Endothelial cell of umbilical vein (primary cell): ENCODE data around the gene AKAP12.

Source experiments
- EZH2 ChIP-seq: IDR thresholded peaks from 2 replicates; pipeline ENCODE4 v1.6.1; 2012; ENCODE audit warnings: borderline replicate concordance, low read depth, mild to moderate bottlenecking, moderate library complexity, low read length, inconsistent platforms; ENCODE audit not compliant: severe bottlenecking
- FOS ChIP-seq: IDR thresholded peaks from 2 replicates; pipeline ENCODE4 v1.6.1; 2011; ENCODE audit warnings: mild to moderate bottlenecking, low read length, moderate library complexity, borderline replicate concordance; ENCODE audit not compliant: insufficient read depth
- POLR2AphosphoS5 ChIP-seq: IDR thresholded peaks from 2 replicates; pipeline ENCODE4 v1.6.1; 2012; ENCODE audit warnings: low read depth, mild to moderate bottlenecking, control low read depth, low read length, moderate library complexity; ENCODE audit not compliant: insufficient read depth
- TF ChIP-seq, protein P1 (sequence below), 2 donors: IDR thresholded peaks; 1 replicate in 1 of 2; 2 replicates in 1 of 2; pipeline ENCODE4 v1.5.1; 2011; ENCODE audit warnings: low read length in 2 of 2, mild to moderate bottlenecking in 2 of 2, moderate library complexity in 2 of 2, control low read depth in 1 of 2, inconsistent platforms in 1 of 2, low read depth in 1 of 2; ENCODE audit not compliant: insufficient read depth in 1 of 2; ENCODE audit errors: extremely low read depth in 1 of 2
- TF ChIP-seq, protein P2 (sequence below): IDR thresholded peaks from 2 replicates; pipeline ENCODE4 v1.6.1; 2011; ENCODE audit not compliant: insufficient read depth, insufficient read length

DNA sequence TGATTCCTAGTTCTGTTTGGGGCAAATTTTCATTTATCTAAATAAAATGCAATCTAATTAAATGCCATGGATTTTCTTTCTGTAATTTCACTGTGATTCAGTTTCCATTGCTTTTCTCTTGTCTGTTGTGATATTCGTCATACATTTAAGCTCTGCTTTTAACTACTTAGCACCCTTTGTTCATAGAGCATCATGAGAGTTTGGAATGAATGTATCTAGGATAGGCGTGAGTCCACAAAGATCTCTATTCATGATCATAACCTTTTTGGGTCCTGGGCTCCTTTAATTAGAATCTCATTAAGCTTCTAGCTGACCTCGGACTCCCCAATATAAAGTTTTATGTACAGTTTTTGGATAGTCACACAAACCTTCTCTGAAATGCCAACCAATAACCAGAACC lies 118.7 kb downstream of the AKAP12 start:
- TF ChIP-seq, protein P1, sequence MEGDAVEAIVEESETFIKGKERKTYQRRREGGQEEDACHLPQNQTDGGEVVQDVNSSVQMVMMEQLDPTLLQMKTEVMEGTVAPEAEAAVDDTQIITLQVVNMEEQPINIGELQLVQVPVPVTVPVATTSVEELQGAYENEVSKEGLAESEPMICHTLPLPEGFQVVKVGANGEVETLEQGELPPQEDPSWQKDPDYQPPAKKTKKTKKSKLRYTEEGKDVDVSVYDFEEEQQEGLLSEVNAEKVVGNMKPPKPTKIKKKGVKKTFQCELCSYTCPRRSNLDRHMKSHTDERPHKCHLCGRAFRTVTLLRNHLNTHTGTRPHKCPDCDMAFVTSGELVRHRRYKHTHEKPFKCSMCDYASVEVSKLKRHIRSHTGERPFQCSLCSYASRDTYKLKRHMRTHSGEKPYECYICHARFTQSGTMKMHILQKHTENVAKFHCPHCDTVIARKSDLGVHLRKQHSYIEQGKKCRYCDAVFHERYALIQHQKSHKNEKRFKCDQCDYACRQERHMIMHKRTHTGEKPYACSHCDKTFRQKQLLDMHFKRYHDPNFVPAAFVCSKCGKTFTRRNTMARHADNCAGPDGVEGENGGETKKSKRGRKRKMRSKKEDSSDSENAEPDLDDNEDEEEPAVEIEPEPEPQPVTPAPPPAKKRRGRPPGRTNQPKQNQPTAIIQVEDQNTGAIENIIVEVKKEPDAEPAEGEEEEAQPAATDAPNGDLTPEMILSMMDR (IDR thresholded peaks at IDR 0.05; ENCODE audit: extremely low read depth in 1 of 2, insufficient read depth in 1 of 2, low read depth in 1 of 2, low read length in 2 of 2) = no peak
- TF ChIP-seq FOS (no peak), POLR2AphosphoS5 (no peak), EZH2 (no peak)
- TF ChIP-seq, protein P2, sequence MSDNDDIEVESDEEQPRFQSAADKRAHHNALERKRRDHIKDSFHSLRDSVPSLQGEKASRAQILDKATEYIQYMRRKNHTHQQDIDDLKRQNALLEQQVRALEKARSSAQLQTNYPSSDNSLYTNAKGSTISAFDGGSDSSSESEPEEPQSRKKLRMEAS = no peak
